ENCODE data around the gene CGNL1. TPM values are rescaled to one million over a fixed set of nuclear protein-coding genes. Genes with fewer than 3 reads are reported as not detected.

CGNL1 gene
- total RNA-seq, 2 donors from 2014 or later: 11.8 to 33.5 TPM

GRCh38 chr15:57445872-57446271 lies 69.6 kb downstream of the CGNL1 start:
- Histone ChIP-seq H3K4me3 (no peak overlapping the region), H3K9me3 (no peaks in the 10 kb centered on the region), H3K36me3 (no peaks in the 10 kb centered on the region), H3K4me1 (ENCODE audit: control insufficient read depth in 1 of 2, low read depth in 2 of 2) (peaks cover 0 to 9% of the 10 kb centered on the region in 2 donors), H3K27me3 (replicated peaks; ENCODE audit: insufficient read depth) (no peaks in the 10 kb centered on the region), H3K27ac (no peak overlapping the region)
- DNase-seq (ENCODE audit: low spot score) (no peak), ATAC-seq (ENCODE audit: insufficient number of reproducible peaks, low FRiP score, low read depth) (no peak)
- TF ChIP-seq CTCF (IDR thresholded peaks at IDR 0.05): no peak

- no peak for TF ChIP-seq CTCF (IDR thresholded peaks at IDR 0.05)
- H3K36me3 ChIP-seq: no peaks in the 10 kb centered on the region
- H3K4me1 ChIP-seq (ENCODE audit: control insufficient read depth in 1 of 2, low read depth in 2 of 2): peaks cover 0 to 7% of the 10 kb centered on the region in 2 donors
- H3K27ac ChIP-seq: no peak overlapping the region
- DNase-seq (ENCODE audit: low spot score): no peak
- H3K9me3 ChIP-seq: no peaks in the 10 kb centered on the region
- ATAC-seq (ENCODE audit: insufficient number of reproducible peaks, low FRiP score, low read depth): no peak
- H3K27me3 ChIP-seq (replicated peaks; ENCODE audit: insufficient read depth): no peaks in the 10 kb centered on the region
- no peak overlapping the region for H3K4me3 ChIP-seq
These were observed 70.1 kb downstream of the CGNL1 start for GRCh38 chr15:57446393-57446792.

- Histone ChIP-seq H3K9me3 (no peaks in the 10 kb centered on the region), H3K27me3 (replicated peaks; ENCODE audit: insufficient read depth) (no peaks in the 10 kb centered on the region), H3K4me3 (no peak overlapping the region), H3K4me1 (ENCODE audit: control insufficient read depth in 1 of 2, low read depth in 2 of 2) (peaks cover 0 to 6% of the 10 kb centered on the region in 2 donors), H3K36me3 (no peaks in the 10 kb centered on the region), H3K27ac (no peak overlapping the region)
- ATAC-seq (ENCODE audit: insufficient number of reproducible peaks, low FRiP score, low read depth) (no peak), DNase-seq (ENCODE audit: low spot score) (no peak)
- no peak for TF ChIP-seq CTCF (IDR thresholded peaks at IDR 0.05)
These were observed 75.2 kb downstream of the CGNL1 start for GRCh38 chr15:57451555-57451954.

GRCh38 chr15:57452090-57452754 lies 75.9 kb downstream of the CGNL1 start:
- Histone ChIP-seq H3K9me3 (no peaks in the 10 kb centered on the region), H3K36me3 (no peaks in the 10 kb centered on the region), H3K27ac (no peak overlapping the region), H3K27me3 (replicated peaks; ENCODE audit: insufficient read depth) (no peaks in the 10 kb centered on the region), H3K4me1 (ENCODE audit: control insufficient read depth in 1 of 2, low read depth in 2 of 2) (peaks cover 0 to 6% of the 10 kb centered on the region in 2 donors), H3K4me3 (no peak overlapping the region)
- DNase-seq (ENCODE audit: low spot score): no peak
- no peak for ATAC-seq (ENCODE audit: insufficient number of reproducible peaks, low FRiP score, low read depth)
- no peak for TF ChIP-seq CTCF (IDR thresholded peaks at IDR 0.05)

- ATAC-seq (ENCODE audit: insufficient number of reproducible peaks, low FRiP score, low read depth) (no peak), DNase-seq (ENCODE audit: low spot score) (no peak)
- Histone ChIP-seq H3K9me3 (no peaks in the 10 kb centered on the region), H3K27me3 (replicated peaks; ENCODE audit: insufficient read depth) (no peaks in the 10 kb centered on the region), H3K27ac (no peak overlapping the region), H3K4me1 (ENCODE audit: control insufficient read depth in 1 of 2, low read depth in 2 of 2) (peaks cover 0 to 6% of the 10 kb centered on the region in 2 donors), H3K4me3 (no peak overlapping the region), H3K36me3 (no peaks in the 10 kb centered on the region)
- TF ChIP-seq CTCF (IDR thresholded peaks at IDR 0.05): no peak
These were observed 79.6 kb downstream of the CGNL1 start for GRCh38 chr15:57455929-57456328.
